NCI-H524 treated with DMSO at 0.1 percent for 48 hours (cell line): Measurements from ENCODE around the gene ROR2.

ENCODE experiments used
- DNase-seq: peaks from one replicate; lab custom pipeline; 2025; lab: John Stamatoyannopoulos, UW

ROR2 gene

GRCh38 chr9:91775011-91775707 lies 174.9 kb downstream of the ROR2 start:
- peak; percentile 97 for DNase-seq

DNA sequence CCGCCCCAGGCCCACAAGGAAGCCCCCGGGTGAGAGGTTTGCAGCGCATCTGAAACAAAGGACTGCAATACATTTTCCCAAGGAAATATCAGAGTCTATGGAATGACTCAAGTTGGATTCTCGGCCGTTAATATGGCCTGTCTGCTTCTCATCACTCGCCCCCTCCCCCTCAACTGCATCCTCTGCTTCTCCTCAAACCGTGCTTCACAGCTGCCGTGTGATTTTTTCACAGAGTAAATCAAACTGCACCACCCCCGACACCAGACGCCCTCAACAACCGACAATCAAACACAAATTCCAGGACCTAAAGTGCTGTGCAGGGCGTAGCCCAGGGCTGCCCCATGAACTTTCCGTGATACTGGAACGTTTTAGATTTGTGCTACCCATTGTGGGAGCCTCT lies 176.9 kb downstream of the ROR2 start:
- DNase-seq, result no peak

- no peak for DNase-seq
Measured at GRCh38 chr9:91771864-91772263, 178.2 kb downstream of the ROR2 start.

GRCh38 chr9:91771027-91771426 lies 179.0 kb downstream of the ROR2 start:
- no peak for DNase-seq

DNA sequence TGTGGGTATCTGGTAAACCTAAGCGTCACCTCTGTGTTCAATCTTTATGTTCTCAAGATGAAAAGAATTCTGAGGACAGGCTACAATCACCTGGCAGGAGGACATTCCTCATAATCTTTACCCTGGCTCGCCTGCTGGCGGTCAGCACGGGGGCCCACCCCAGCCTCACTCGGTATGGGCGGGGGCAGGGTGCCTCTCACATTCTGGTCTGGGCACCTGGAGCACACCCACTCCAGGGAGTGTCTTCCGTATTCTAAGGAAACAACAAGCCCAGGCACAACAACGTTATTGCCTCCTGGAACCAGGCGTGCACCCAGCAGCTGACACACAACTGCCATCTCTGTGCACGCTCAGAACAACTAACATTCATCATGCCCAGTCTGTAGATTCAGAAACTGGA lies 179.8 kb downstream of the ROR2 start:
- DNase-seq, result no peak

- DNase-seq, result no peak
Measured at GRCh38 chr9:91768977-91769916, 180.8 kb downstream of the ROR2 start.

DNA sequence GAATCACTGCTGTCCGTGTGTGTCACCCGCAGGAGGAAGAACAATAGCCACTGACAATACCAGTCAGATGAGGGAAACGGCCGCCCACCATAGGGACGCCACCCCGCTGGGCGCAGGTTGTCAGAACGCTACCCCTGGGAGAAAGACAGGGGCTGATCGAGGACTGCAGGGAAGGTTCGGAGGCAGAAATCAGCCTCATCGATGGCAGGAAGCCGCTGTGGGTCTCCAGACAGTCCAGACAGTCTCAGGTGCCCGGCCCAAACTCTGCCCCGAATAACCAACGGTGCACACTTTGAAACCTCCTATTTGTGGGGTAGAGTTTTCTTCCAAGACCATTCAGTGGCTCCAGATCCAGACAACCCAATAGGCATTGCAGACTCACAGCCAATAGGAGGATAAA lies 181.5 kb downstream of the ROR2 start:
- no peak for DNase-seq

GRCh38 chr9:91766315-91767069 lies 183.5 kb downstream of the ROR2 start:
- DNase-seq, result no peak

- DNase-seq, result no peak
Measured at GRCh38 chr9:91765296-91765695, 184.7 kb downstream of the ROR2 start.

DNA sequence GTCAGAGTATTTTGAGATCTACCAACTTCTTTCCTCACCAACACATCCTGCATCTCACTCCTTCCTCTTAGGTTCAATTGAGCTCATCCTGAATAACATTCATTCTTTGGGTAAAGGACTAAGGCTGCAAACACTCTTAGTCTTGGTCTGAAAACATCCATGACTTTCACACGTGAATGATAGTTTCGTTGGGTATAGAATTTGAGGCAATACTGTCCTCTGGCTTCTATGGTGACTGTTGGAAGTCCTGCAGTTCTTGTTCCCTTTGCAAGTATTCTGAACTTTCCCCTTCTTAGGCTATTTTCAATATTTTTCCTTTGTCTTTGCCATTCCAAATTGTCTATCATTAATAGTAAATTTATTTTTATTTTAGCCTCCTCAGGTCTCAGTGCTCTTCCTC lies 185.4 kb downstream of the ROR2 start:
- no peak for DNase-seq

GRCh38 chr9:91761362-91761761 lies 188.7 kb downstream of the ROR2 start:
- no peak for DNase-seq

DNA sequence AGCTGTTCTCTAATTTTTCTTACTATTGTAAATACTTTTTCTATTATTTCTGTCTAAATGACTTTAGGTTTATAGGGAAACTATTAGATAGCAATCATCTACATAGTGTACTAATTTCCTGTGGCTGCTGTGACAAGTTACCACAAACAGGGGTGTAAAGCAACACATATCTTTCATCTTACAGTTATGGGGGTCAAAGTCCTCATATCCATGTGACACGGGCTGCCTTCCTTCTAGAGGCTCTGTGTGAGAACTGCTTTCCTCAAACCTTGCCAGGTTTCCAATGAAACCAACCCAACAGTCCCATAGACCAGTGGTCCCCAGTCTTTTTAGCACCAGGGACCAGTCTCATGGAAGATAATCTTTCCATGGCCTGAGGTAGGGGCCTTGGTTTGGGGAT lies 189.1 kb downstream of the ROR2 start:
- DNase-seq, result no peak

DNA sequence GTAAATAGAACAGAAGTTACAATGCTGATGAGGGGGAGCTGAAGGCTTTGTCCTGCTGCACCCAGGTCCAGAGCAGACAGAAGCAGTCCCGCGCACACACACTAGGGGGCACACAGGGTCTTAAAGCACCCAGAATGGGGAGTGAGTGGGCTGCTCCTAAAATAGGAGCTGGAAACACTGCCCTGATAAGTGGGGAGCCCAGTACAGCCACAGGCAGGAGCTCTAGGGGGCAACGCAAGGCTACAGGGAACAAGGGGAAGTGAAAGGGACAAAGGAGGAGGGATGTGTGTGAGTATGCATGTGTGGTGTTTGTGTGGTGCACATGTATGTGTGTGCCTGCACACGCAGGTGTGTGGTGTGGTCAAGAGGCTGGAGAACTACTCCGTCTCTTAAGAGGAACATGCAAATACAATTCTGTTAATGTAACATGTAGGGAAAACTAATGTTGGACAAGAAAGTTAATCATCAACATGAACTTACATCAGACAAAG lies 191.5 kb downstream of the ROR2 start:
- DNase-seq, result no peak

- no peak for DNase-seq
Measured at GRCh38 chr9:91757782-91758181, 192.2 kb downstream of the ROR2 start.

DNA sequence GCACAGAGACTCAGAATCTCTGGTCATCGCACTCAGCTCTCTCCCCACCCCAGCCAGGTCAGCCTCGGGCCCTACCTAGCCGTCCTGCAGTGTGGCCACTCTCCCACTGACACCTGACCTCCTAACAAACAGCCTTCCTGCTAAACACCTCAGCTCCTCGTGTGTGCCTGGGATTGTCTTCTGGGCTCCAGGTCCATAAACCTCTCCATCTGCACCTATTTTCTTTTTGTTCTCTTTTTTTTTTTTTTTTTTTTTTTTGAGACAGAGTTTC lies 193.6 kb downstream of the ROR2 start:
- DNase-seq, result no peak

- DNase-seq, result no peak
Measured at GRCh38 chr9:91755761-91756509, 194.1 kb downstream of the ROR2 start.

DNA sequence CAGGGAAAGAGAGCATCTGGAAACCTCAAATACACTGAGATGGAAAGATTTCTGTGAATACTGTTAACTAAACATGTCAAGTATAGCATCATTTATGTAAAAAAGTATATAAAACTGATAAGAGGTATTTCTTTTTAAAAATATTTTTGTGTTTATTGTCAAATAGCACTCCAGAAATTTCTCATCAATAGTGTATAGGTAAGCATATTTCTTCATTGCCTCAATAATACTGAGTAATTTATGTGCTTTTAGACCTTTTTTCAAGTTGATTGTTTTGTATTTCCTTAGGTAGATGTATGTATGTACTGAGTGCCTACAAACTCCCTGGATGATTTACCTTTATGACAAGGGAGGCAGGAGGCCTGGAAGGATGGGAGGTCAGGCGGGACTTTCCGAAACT lies 196.3 kb downstream of the ROR2 start:
- no peak for DNase-seq

DNA sequence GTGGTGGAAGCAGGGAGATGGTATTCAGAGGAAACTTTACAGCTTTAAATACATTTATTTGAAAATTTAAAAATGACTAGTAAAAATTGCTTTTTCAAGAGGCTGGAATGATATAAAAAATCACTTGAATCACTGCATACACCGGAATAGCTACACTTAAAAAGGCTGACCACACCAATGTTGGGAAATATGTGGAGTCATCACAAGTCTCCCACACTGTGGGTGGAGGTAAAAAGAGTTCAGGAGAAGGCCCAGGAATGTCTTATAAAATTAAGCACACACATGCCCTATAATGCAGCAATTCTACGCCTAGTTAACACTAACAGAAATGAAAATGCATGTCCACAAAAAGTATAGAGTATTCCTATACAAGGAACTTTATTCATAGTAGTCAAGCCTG lies 198.1 kb downstream of the ROR2 start:
- no peak for DNase-seq

DNA sequence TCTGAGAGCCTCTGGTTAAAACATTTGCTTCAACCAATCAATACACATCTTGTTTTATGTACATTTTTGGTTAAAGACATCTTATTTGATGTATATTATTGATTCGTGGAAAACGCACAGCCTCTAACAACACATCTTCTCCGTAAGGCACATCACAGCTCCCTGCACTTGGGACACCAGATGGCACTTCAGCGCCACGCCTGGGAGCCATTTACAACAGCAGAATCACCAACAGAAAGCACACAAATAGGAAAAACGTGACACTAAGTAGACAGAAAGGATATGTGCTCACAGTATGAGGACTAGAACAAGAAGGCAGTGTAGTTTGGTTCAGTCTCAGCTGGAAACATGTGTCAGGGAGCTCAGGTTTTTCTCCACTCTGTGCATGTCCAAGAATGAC lies 199.7 kb downstream of the ROR2 start:
- peak; percentile 74 for DNase-seq

- peak; percentile 30 for DNase-seq
Measured at GRCh38 chr9:91746904-91747303, 203.1 kb downstream of the ROR2 start.

DNA sequence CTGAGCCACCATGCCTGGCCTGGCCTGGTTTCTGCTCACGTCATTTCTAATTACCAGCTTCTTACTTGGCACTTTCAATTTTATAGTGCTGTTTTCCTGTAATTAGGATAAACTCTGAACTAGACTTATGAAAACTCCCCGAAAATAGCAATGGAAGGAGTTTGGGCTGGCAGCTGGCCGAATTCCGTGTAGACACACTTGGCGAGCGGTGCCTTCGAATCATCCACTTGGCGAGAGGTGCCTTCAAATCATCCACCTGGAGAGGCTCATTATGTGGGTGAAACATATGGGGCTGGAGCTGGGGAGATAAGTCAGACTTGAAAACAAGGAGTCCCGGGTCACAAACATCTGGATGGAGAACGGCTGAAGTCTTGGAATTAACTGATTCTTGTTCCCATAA lies 203.7 kb downstream of the ROR2 start:
- peak; percentile 25 for DNase-seq

- DNase-seq, result no peak
Measured at GRCh38 chr9:91744114-91744513, 205.9 kb downstream of the ROR2 start.
